ENCODE measurements around the gene CXCL3. TPM values are rescaled to one million over a fixed set of nuclear protein-coding genes. Genes with fewer than 3 reads are reported as not detected.
A peak's percentile ranks its signal among the peaks of the same experiment; 100 is the strongest.

CXCL3 gene
- total and polyA plus RNA-seq, 9 of the 15 experiments (the other 6 are each of a cell fraction or from before 2014, with no cell fraction given) = 2.3 to 8.9 (median 6.1) TPM

- TF ChIP-seq ZBTB5 (IDR thresholded peaks at IDR 0.05) (no peak), ZNF277 (CRISPR knock-in tag; IDR thresholded peaks at IDR 0.05; ENCODE audit: borderline replicate concordance) (no peak), CUX1 (CRISPR knock-in tag; IDR thresholded peaks at IDR 0.05) (no peak), IRF2 (CRISPR knock-in tag; IDR thresholded peaks at IDR 0.05) (no peak), NFIC (IDR thresholded peaks at IDR 0.05) (0 out of 2 replicates have a peak, but pooled peaks have one; percentile 33), RBFOX2 (IDR thresholded peaks at IDR 0.05; ENCODE audit: low read depth, low read length) (0 out of 2 replicates have a peak, but pooled peaks have one; percentile 23), SMARCA4 (IDR thresholded peaks at IDR 0.05) (peak; percentile 47; the same call in 1 of the 2 replicates), CEBPZ (IDR thresholded peaks at IDR 0.05; ENCODE audit: borderline replicate concordance, low read depth, low read length) (no peak), JUN (IDR thresholded peaks at IDR 0.05; ENCODE audit: borderline replicate concordance, low read depth, low read length) (no peak), JUN (CRISPR knock-in tag; IDR thresholded peaks at IDR 0.05; ENCODE audit: borderline replicate concordance) (no peak), ARID1B (IDR thresholded peaks at IDR 0.05) (peak; percentile 52), HDAC2 (IDR thresholded peaks at IDR 0.05) (peak; percentile 42; the same call in 1 of the 2 replicates), L3MBTL2 (IDR thresholded peaks at IDR 0.05) (peak; percentile 35; the same call in 1 of the 2 replicates), CREM (IDR thresholded peaks at IDR 0.05; ENCODE audit: low read depth) (no peak)
Observed at GRCh38 chr4:74065115-74065642, 26.7 kb upstream of the CXCL3 start (continued).

Data from K562 (cell line).